GDM1 (cell line): ENCODE data around the gene RASA2.

Experiments used
- DNase-seq: peaks from one replicate; lab custom pipeline; 2025; lab: John Stamatoyannopoulos, UW

The RASA2 gene, protein sequence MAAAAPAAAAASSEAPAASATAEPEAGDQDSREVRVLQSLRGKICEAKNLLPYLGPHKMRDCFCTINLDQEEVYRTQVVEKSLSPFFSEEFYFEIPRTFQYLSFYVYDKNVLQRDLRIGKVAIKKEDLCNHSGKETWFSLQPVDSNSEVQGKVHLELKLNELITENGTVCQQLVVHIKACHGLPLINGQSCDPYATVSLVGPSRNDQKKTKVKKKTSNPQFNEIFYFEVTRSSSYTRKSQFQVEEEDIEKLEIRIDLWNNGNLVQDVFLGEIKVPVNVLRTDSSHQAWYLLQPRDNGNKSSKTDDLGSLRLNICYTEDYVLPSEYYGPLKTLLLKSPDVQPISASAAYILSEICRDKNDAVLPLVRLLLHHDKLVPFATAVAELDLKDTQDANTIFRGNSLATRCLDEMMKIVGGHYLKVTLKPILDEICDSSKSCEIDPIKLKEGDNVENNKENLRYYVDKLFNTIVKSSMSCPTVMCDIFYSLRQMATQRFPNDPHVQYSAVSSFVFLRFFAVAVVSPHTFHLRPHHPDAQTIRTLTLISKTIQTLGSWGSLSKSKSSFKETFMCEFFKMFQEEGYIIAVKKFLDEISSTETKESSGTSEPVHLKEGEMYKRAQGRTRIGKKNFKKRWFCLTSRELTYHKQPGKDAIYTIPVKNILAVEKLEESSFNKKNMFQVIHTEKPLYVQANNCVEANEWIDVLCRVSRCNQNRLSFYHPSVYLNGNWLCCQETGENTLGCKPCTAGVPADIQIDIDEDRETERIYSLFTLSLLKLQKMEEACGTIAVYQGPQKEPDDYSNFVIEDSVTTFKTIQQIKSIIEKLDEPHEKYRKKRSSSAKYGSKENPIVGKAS

DNA sequence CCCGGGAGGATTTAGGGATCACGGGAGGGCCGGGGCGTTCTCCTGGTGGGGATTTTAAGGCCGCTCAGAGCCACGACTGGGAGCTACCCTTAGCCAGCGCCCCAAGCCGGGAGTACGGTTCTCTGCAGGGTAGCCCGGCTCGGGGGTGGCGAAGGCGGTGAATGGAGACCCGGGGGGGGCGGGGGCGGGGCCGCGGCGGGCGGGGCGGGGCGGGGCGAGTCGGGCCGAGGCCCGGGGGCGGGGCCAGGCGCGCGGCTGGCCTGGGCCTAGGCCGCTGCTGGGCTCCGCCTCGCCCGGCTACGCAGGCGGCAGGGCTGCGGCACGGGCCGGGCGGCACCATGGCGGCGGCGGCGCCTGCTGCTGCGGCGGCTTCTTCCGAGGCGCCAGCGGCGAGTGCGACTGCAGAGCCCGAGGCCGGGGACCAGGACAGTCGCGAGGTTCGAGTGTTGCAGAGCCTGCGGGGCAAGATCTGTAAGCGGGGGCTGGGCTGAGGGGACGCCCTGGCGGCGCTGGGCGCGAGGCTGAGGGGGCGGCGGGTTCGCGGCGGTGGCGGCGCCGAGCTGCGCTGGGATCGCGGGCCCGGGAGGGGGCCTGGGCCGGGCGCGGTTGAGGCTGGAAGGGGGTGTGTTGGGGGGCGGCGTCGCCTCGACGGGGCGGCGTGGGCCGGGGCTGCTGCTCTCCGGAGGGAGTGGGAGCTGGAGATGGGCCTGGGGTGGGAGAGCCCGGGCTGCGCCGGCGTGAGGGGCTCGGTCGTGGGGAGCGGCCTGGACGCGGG, at the start of gene RASA2:
RASA2 (plus strand) TSS at position 282 of the 775 bp plus-strand sequence; CDS start at position 339, 57 bp downstream.
- DNase-seq, result peak; percentile 76

DNA sequence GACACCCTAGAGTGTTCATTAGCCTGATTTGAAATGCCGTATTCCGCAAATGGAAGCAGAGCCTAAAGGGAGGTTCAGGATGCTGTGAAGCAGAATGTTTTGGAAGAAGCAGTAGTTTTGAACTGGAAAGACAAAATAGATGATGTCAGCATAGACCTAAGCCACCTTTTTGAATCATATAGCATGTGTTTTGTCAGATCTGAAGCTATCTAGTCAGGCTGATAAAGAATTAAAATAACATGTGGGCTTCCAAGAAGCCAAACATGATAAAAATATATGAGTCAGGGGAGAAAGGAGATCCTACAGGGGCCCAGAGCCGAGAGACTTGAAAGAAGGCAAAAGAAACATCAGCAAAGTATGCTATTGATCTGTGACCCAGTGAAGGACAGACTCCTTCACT, 47.2 kb upstream of the RASA2 start:
- no peak for DNase-seq

DNA sequence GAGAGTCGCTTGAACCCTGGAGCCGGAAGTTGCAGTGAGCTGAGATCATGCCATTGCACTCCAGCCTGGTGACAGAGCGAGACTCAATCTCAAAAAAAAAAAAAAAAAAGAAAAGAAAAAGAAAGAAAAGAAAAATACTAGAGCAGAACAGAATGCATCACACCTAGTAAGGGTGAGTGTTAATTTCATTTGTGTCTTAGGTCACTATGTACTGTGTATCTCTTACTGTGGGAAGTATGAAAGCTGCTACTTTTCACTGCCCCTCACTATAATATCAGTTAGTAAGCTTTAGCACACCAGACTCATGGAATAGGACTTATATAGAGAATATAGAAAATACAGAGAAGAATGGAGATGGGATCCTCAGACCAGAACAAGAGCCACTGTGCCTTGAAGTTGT, 45.9 kb upstream of the RASA2 start:
- no peak for DNase-seq

DNA sequence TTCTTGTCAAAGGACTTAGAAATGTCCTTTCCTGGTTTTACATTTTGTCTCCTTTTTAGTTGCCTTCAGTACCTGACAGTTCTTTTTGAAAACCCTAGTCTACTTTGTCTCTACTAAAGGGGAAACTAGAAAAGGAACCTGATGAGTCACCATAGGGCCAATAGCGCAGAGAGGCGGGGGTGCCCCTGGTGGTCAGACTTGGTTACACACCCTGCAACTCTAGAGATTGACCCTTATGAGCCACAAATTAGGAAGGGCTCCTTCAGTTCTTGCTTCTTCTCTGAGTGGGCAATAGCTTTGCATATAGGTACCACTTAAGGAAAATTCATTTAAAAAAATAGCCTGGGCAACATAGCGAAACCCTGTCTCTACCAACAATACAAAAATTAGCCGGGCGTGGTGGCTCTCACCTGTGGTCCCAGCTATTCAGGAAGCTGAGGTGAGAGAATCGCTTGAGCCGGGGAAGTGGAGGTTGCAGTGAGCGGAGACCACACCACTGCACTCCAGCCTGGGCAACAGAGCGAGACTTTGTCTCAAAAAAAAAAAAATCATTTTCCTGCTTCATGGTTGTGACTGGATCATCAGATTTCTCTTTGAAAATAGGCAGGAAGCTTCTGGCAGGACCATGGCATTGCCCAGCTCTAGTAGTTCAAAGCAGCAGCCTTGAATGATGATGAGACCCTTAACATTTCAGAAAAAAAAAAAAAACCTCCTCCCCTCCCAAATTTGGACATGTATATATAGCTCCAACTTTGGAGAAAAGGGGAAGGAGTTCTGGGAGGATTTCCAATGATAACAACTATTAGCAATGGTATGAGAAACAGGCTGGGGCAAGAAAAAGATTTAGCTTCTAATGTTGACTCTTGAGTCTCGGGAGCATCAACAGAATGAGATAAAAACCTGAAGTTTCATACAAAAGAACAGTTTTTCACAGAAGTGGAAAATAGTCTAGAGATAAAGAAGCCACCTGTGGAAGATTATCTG, 45.2 kb upstream of the RASA2 start:
- peak; percentile 72 for DNase-seq

DNA sequence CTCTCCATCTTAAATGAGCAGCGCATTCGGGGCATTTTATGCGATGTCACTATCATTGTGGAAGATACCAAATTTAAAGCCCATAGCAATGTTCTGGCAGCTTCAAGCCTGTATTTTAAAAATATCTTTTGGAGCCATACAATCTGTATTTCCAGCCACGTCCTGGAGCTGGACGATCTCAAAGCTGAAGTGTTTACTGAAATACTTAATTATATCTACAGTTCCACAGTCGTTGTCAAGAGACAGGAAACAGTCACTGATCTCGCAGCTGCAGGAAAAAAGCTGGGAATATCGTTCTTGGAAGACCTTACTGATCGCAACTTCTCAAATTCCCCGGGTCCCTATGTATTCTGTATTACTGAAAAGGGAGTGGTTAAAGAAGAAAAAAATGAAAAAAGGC, 44.4 kb upstream of the RASA2 start:
- no peak for DNase-seq

DNA sequence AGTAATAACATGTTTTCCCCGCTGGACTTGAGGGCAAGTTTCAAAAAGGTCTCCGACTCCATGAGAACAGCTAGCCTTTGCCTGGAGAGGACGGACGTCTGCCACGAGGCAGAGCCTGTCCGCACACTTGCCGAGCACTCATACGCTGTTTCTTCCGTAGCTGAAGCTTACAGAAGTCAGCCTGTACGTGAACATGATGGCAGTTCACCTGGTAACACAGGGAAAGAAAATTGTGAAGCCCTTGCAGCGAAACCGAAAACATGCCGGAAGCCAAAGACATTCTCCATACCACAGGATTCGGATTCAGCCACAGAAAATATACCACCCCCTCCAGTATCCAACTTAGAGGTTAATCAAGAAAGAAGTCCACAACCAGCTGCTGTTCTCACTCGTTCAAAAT, 43.9 kb upstream of the RASA2 start:
- no peak for DNase-seq

DNA sequence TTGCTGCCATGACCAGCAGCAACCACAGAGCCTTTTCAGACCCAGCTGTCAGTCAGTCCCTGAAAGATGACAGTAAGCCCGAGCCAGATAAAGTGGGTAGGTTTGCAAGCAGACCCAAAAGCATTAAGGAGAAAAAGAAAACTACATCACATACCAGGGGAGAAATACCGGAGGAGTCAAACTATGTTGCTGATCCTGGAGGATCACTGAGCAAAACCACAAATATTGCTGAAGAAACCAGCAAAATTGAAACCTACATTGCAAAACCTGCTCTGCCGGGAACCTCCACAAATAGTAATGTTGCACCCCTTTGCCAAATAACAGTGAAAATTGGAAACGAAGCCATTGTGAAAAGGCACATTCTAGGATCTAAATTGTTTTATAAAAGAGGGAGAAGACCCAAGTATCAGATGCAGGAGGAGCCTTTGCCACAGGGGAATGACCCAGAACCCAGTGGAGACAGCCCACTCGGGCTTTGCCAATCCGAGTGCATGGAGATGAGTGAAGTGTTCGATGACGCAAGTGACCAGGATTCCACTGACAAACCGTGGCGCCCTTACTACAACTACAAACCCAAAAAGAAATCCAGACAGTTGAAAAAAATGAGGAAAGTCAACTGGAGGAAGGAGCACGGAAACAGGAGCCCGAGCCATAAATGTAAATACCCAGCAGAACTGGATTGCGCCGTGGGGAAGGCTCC, 42.1 kb upstream of the RASA2 start:
- DNase-seq, result no peak

DNA sequence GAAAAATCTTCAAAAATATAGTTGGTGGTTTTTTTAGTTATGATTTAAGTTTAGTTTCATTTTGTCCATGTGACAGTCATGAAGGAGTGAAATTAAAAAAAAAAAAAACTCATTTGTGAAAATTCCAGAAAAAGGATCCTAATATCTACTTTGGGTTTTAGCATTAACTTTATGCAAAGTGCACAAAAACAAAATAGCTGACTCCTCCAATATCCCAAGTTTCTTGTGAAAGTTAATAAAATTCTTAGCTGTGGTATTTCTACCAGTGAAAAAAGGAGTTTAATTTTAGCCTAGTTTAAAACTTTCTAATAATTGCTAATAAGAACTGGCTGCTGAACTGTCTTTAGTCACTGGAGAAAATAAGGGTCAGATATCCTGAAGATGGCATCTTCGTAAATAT, 40.8 kb upstream of the RASA2 start:
- no peak for DNase-seq

DNA sequence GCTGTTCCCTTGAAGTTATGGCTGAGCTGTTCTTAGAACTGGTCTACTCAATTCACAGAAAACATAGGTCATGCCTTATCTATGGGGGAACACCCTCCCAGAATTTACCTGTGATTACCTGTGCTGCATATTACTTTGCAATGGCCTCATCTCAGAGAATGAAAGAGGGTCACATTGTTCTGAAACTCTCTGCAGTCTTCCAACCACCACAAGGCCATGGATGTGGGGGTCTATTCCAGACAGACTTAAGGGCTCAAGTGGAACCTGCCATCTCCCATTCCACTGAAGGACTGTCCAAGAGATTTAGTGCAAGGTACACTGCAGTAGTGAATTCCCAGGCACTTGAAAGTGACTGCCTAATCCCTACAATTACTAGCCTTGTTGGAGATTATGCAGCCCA, 40.1 kb upstream of the RASA2 start:
- no peak for DNase-seq

DNA sequence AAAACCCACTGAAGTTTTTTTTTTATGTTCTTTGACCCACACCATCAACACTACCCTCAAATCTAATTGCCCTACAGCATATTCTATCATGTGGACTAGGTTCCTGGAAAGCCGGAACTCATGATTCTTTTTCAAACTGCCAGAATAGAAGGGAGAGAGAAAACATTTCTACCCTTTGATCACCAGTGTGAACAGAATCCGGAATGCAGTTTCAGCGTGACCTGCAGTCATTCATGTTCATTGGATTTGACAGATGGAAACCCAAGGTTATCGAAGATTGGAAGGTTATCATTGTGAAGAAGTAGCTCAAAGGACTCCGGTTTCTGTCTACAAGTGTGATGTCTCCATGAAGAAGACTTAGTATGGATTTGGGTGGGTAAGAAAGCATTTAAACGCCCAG, 39.4 kb upstream of the RASA2 start:
- DNase-seq, result no peak

DNA sequence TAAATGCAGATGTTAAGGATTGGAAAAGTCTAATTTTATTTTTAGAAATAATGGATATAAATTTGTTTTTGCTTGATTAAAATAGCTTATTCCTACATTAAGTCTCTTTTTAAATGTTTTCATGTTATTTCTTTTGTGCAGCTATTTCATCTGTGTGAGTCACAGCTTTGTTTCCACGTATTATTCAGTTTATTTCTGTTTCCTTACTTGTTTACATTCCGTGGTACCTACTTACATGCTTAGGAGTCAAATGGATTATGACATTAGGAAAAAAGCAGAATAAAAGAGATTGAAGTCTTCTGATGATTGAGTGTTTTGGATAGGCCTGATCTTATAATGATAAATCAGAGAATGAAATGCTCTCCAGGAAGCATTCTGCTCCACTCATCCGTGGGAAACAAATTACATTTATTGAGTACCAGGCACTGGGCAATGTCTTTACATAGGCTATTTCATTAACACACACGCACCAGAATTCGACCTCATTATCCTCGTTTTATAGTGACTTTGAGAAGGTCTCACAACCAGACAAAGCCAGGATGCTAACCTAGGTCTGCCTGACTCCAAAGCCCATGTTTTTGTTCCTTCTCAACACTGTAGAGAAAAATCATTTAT, 38.1 kb upstream of the RASA2 start:
- DNase-seq, result no peak

DNA sequence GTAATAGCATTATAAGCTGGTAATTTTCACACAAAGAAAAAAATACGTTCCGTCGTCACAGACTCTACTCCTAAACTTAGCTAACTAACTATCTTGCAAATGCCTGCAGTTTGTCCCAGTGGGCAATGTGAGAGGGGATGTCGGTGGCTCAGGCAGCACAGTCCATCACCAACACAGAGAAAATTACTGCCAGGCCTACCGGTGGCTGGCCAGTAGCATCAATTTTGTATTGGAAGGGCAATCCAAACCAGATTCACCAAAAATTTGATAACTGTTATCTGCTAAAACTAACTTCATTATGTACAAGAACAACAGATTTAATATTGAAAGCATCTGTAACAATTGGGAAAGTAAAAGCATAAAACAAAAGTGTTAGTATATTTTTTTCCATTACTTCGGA, 37.4 kb upstream of the RASA2 start:
- no peak for DNase-seq

DNA sequence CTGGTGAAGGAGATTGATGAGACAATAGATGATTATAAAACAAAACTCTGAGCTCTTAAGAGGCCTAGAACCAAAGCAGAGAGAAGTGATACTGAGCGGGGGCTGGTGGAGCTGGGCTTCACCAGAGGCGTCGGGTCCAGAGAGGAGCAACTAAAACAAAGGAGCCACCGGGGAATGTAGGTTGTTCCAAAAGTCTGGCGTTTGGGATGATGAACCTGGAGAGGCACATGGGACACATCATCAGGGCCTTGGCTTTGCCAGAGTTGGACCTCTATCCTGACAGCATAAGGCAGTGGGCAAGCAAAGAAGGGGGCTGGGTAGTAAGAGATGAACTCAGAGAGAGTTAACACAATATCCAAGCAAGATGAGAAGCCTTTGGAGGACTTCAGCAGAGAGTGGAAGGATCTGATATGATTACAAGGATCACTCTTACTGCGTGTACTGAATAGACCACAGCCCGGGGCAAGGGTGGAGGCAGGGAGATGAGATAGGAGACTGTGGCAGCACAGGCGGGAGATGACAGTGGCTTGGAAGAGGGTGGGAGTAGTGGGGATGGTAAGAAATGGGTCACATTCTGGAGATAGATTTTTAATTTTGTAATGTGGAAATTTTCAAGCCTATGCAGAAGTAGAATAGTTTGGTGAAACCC, 36.0 kb upstream of the RASA2 start:
- DNase-seq, result no peak

DNA sequence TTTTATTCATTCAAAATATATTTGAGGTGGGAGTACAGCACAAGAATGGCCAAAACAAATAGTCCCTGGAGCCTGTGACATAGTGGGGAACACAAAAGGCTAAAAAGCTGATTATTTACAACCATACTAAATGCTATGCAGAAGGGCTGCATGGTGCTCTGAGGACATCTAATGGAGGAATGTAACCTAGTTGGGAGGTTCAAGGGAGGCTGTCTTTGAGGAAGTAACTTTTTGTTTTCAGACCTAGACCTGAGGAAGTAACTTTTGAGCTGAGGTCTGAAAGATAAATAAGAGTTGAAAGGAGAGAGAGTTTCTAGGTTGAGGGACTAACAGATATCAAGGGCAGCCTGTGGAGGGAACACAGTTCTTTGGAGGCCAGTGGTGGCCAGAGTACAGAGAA, 34.8 kb upstream of the RASA2 start:
- peak; percentile 77 for DNase-seq

DNA sequence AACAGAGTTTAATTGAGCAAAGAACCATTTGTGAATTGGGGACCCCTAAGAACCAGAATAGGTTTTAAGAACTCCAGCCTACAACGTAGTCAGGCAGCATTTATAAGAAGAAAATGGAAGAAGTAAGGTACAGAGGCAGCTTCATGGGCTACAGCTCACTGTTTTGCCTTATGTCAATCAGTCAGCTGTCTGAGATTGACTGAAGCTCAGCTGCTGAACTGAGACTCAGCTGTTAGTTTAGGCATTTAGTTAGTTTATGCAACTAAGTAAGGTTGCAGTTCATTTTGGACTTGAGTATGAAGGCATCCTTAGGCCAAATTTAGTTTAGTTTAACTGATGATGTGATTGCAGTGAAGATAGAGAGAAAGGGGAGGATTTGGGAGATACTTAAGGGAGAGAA, 34.1 kb upstream of the RASA2 start:
- no peak for DNase-seq

DNA sequence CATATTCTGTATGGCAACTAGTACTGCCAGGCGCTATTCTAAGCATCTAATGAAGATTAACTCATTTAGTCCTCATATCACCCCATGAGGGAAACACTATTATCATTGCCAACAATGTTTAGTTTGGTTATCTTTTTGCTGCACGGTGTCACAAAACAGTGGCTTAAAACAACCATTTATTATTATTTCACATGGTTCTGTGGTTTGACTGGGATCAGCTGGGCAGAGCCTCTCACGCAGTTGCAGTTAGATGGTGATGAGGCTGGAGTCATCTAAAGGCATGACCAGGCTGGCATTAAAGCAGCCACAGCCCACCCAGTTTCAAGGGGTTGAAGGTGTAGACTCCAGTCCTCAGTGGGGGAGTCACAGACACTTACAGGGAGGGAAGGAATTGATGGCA, 32.8 kb upstream of the RASA2 start:
- no peak for DNase-seq

DNA sequence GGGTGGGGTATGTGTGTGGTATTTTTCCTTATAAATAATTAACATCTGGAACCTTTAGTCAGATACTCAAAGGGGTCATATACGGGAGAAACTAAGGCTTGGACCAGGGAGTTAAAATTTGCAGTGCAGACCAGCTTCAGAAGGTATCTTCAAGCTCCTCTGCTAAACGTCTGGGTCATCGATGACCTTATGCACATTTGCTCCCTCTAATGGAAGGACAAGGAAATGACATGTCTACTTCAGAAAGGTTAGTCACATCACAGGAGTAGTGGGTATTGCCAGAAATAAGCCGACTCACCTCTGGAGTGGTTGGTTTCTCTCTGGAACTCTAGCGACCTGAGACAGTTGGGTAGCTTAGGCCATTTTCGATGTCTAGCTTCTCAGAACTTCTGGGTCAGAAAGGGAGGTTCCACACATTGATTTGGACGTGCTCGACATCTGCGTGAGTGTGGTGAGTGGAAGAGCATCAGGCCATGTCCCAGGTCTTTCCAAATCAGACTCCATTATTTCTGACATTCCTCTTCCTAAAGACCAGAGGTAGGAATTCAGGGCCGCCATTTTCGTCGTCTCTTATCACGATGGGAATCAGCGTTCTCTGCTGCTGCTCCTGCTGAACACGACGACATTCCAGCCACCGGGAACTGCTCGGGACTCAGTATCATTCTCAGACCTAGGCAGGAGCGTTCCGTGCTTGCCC, 31.8 kb upstream of the RASA2 start:
- DNase-seq, result peak; percentile 59

DNA sequence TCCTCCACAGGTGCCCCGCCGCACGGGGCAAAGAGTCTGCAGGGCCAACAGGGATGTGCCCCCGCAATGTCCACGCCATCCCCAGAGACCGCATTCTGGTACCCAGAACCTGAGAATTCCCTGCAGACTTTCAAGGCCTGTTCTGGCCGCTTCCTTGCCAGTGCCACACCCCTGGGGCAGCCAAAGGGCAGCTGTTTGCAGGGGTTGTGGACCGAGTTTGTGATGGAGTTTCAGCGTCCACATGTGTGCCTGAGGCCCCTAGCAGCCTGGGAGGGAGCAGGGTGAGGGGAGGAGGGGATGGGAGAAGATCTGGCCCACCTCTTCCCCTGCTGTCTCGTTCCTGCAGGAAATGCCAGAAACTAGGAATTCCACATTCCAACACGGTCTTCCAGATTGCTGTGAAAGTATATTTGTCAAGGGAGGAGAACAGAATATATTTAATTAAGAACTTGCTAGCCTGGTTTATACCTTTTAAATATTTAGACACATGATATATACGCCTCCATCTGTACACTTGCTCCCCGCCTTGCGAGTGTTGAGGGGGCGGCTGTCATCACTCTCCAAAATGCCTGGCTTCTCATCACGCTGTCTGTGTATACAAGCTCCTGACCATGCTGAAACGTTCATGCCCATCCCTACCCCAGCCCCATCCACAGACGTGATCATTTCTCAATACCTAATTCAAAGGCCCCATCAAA, 31.1 kb upstream of the RASA2 start:
- no peak for DNase-seq

DNA sequence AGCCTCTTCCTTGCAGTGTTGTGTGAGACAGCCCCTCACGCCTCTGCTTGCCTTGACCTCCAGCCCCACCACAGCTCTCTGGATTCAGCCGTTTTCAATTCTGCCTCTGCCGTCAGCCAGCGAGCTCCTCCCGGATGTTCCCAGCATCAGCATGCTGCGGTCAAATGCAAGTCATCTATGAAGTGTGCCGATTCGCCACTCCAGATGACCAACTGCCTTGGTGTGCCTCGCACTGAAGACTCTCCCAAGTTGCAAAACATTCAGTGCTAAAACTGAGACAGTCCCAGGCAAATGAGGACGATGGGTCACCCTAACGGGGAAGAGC, 30.6 kb upstream of the RASA2 start:
- DNase-seq, result no peak
